OCI-LY3 (cell line): ENCODE results near the gene CFAP54.

ENCODE experiments used
- CTCF ChIP-seq: fragments of 200-600, 300-600 bp; sonication (generic); IDR thresholded peaks from 2 replicates; pipeline ENCODE4 v1.5.1; 2014; ENCODE audit warnings: antibody characterized with exemption, low read length, low read depth
- EZH2phosphoT487 ChIP-seq: fragments of 200-600 bp; shearing (Covaris generic); IDR thresholded peaks from 2 replicates; pipeline ENCODE4 v1.6.1; 2018; ENCODE audit warnings: antibody characterized with exemption, mixed run types, low read depth

DNA sequence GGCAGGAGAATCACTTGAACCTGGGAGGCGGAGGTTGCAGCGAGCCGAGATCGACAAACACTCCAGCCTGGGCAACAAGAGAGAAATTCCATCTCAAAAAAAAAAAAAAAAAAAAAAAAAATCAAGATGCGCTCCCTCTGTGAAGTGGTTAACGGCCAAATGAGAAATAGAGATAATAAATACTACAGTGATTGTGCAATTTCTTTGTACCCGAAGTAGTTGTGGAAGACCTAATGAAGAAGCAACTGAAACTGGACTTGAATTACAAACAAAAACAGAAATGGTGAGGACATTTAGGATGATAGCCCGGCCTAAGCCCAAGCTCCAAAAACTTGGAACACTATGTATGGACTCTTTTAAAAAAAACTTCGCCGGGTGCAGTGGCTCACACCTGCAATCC, 45.0 kb upstream of the CFAP54 start:
- TF ChIP-seq CTCF (no peak), EZH2phosphoT487 (no peak)
